ENCODE data around the gene SLC35G4. TPM values are rescaled to one million over a fixed set of nuclear protein-coding genes. Genes with fewer than 3 reads are reported as not detected.
A peak's percentile ranks its signal among the peaks of the same experiment; 100 is the strongest.
"Not testable (repeated sequence)": the region's sequence is repeated elsewhere in the genome, so short reads cannot be mapped to it uniquely, and the experiment has no call there.

The SLC35G4 gene
- under 1 TPM in 2 of 8 experiments, not detected in 6; 0.57 to 0.91 TPM for total RNA-seq

DNA sequence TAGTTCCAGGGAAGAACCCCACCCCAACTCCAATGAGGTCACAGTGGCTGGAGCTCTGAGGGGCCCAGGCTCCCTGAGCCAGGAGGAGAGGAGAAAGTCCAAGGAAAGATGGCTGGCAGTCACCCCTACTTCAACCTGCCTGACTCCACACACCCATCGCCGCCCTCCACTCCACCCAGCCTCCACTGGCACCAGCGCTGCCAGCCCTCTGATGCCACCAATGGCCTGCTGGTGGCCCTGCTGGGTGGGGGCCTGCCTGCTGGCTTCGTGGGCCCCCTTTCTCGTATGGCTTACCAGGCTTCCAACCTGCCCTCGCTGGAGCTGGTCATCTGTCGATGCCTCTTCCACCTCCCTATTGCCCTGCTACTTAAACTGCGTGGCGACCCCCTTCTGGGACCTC lies at the start of gene SLC35G4:
SLC35G4 (plus strand) TSS at position 109 of the 400 bp plus-strand sequence; CDS start at position 109, 0 bp downstream.
- WGBS, 10 experiments, result no CpG with 5 or more reads among the region's 9 CpGs

DNA sequence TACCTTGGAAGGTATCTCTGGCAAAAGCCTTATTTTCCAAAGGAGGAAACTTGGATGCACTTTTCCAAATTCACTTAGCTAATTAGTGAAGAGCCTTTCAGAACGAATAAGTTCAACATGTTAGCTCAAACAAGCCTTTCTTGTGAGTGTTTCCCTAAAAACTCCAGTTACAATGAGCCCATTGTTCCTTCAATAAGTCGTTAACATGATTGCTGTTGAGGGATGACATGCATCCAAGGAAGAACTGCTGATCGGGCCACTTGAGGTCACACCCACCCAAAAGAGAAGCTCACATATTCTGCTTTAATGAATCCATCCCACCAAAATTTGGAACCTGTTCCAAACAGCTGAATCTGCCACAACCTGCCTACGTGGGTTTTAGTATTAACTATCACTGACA lies 48.1 kb upstream of the SLC35G4 start:
- no peak for ATAC-seq (replicated peaks in 6 of 8)
- no peak overlapping the region for H3K27ac ChIP-seq
- H3K4me3 ChIP-seq, result no peak overlapping the region
- in situ Hi-C loops (cut with MboI; ENCODE audit: low pct_unique_long_range_greater_than_20kb in 2 of 9, low sequenced_read_pairs in 9 of 9, unreplicated experiment in 9 of 9), result loop anchor here in 3 of 9 experiments (25.0 kb wide), 1 partner anchor 999 kb away; no protein-coding TSS in a partner anchor
- WGBS, 10 experiments, result 0 to 86% (median 63%) methylated on average over 1 to 4 of the region's 4 CpGs; no CpG with 5 or more reads in 1 of the 10 experiments
- H3K4me1 ChIP-seq (replicated peaks in 1 of 2), result no peaks in the 10 kb centered on the region

More for the DNA sequence above, at the start of gene SLC35G4:
- in situ Hi-C loops (cut with MboI; ENCODE audit: low pct_unique_long_range_greater_than_20kb in 2 of 9, low sequenced_read_pairs in 9 of 9, unreplicated experiment in 9 of 9); H3K27ac ChIP-seq; H3K4me1 ChIP-seq (replicated peaks in 1 of 2); H3K4me3 ChIP-seq: not testable (repeated sequence)
- ATAC-seq (replicated peaks in 6 of 8), result peak in 1 of 8 experiments; percentile 34

DNA sequence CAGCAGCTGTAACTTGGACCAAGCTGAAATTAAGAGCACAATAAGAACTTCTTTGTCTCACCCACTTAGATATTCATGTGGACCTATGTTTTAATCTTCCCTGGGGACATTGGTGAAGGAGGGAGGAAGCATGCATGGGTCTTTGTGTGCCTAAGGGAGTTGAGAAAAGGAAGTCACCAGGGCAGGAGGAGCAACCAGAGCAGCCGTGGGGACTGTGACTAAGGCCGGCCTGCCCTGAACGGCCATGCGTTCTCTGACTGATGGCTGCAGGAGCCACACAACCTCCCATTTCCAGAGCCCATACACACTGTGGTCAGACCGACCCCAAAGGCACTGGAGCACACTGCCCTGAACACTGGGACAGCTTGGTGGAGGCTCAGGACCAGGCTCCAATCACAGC lies 43.7 kb upstream of the SLC35G4 start:
- 80 to 85% methylated on average over 1 to 4 of the region's 5 CpGs; no CpG with 5 or more reads in 8 of the 10 experiments for WGBS, 10 experiments
- Histone ChIP-seq H3K4me1 (replicated peaks in 1 of 2) (peaks cover 0 to 6% of the 10 kb centered on the region in 2 donors), H3K4me3 (no peak overlapping the region), H3K27ac (no peak overlapping the region)
- ATAC-seq (replicated peaks in 6 of 8), result no peak
- in situ Hi-C loops (cut with MboI; ENCODE audit: low pct_unique_long_range_greater_than_20kb in 2 of 9, low sequenced_read_pairs in 9 of 9, unreplicated experiment in 9 of 9), result loop anchor here in 3 of 9 experiments (25.0 kb wide), 1 partner anchor 1003 kb away; no protein-coding TSS in a partner anchor

- 0 to 80% (median 27%) methylated on average over 1 to 3 of the region's 5 CpGs; no CpG with 5 or more reads in 2 of the 10 experiments for WGBS, 10 experiments
- ATAC-seq (replicated peaks in 6 of 8), result no peak
- H3K4me1 ChIP-seq (replicated peaks in 1 of 2), result peaks cover 0 to 6% of the 10 kb centered on the region in 2 donors
- in situ Hi-C loops (cut with MboI; ENCODE audit: low pct_unique_long_range_greater_than_20kb in 2 of 9, low sequenced_read_pairs in 9 of 9, unreplicated experiment in 9 of 9), result loop anchor here in 3 of 9 experiments (25.0 kb wide), 1 partner anchor 1004 kb away; no protein-coding TSS in a partner anchor
- H3K4me3 ChIP-seq, result no peak overlapping the region
- H3K27ac ChIP-seq, result no peak overlapping the region
Observed at GRCh38 chr18:11566236-11566965, 43.0 kb upstream of the SLC35G4 start.

DNA sequence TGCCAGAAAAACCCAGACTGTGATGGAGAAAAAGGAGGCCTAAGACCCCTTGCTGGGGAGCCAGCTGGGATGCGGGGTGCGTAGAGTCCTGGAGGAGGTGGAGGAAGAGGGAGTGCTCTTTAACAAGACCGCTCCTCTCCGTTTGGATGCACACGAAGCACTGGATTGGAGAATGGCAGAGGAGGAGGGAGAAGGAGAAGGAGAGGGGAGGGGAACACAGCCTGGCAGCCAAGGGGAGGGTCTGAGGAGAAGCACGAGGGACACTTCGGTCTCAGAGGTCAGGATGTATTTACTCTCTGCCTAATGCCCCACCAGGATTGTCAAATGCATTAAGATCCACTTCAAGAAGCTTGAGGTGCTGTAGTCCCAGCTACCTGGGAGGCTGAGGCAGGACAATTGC lies 42.0 kb upstream of the SLC35G4 start:
- in situ Hi-C loops (cut with MboI; ENCODE audit: low pct_unique_long_range_greater_than_20kb in 2 of 9, low sequenced_read_pairs in 9 of 9, unreplicated experiment in 9 of 9), result loop anchor here in 3 of 9 experiments (25.0 kb wide), 1 partner anchor 1005 kb away; no protein-coding TSS in a partner anchor
- Histone ChIP-seq H3K4me1 (replicated peaks in 1 of 2) (peaks cover 0 to 6% of the 10 kb centered on the region in 2 donors), H3K27ac (no peak overlapping the region), H3K4me3 (no peak overlapping the region)
- no peak for ATAC-seq (replicated peaks in 6 of 8)
- 35 to 94% (median 79%) methylated on average over 2 to 3 of the region's 7 CpGs; no CpG with 5 or more reads in 6 of the 10 experiments for WGBS, 10 experiments

DNA sequence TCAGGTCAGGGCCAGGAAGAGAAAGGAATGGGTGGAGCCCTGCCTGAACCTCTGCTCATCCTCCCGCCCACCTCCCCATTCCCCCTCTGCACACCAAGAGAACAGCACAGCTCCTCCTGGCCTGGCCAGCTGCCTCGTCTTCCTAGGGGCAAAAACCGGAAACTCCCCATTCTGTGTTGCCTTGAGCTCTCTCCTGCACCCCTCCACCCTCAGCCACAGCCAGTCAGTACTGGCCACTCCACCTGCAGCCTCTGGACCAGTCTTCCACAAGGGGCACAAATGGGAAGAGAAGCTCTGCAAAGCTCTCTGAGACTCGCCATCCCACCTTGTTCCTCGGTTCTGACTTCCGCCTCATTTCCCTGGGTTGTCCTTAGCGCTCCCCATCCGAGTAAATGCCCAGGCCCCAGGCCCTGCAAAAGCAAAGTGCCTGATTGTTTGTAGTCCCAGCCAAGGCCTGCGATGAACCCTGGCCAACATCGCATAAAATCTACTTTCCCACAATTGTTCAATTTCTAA lies 39.3 kb upstream of the SLC35G4 start:
- H3K4me3 ChIP-seq, result no peak overlapping the region
- H3K4me1 ChIP-seq (replicated peaks in 1 of 2), result peaks cover 0 to 6% of the 10 kb centered on the region in 2 donors
- H3K27ac ChIP-seq, result no peak overlapping the region
- in situ Hi-C loops (cut with MboI; ENCODE audit: low pct_unique_long_range_greater_than_20kb in 2 of 9, low sequenced_read_pairs in 9 of 9, unreplicated experiment in 9 of 9), result loop anchor here in 3 of 9 experiments (25.0 kb wide), 1 partner anchor 1008 kb away; no protein-coding TSS in a partner anchor
- WGBS, 10 experiments, result 60 to 100% (median 80%) methylated on average over 1 to 10 of the region's 10 CpGs; no CpG with 5 or more reads in 1 of the 10 experiments
- no peak for ATAC-seq (replicated peaks in 6 of 8)

- H3K27ac ChIP-seq, result no peak overlapping the region
- H3K4me3 ChIP-seq, result no peak overlapping the region
- H3K4me1 ChIP-seq (replicated peaks in 1 of 2), result peaks cover 0 to 6% of the 10 kb centered on the region in 2 donors
- ATAC-seq (replicated peaks in 6 of 8), result peak in 1 of 8 experiments; percentile 52
- WGBS, 10 experiments, result 2 to 100% (median 83%) methylated on average over 2 to 14 of the region's 14 CpGs
- in situ Hi-C loops (cut with MboI; ENCODE audit: low pct_unique_long_range_greater_than_20kb in 2 of 9, low sequenced_read_pairs in 9 of 9, unreplicated experiment in 9 of 9), result loop anchor here in 3 of 9 experiments (25.0 kb wide), 1 partner anchor 1009 kb away; no protein-coding TSS in a partner anchor
Observed at GRCh38 chr18:11570769-11571412, 38.5 kb upstream of the SLC35G4 start.

- in situ Hi-C loops (cut with MboI; ENCODE audit: low pct_unique_long_range_greater_than_20kb in 2 of 9, low sequenced_read_pairs in 9 of 9, unreplicated experiment in 9 of 9), result loop anchor here in 3 of 9 experiments (25.0 kb wide), 1 partner anchor 1010 kb away; no protein-coding TSS in a partner anchor
- Histone ChIP-seq H3K4me3 (no peak overlapping the region), H3K27ac (no peak overlapping the region), H3K4me1 (replicated peaks in 1 of 2) (peaks cover 0 to 6% of the 10 kb centered on the region in 2 donors)
- ATAC-seq (replicated peaks in 6 of 8), result peak in 2 of 8 experiments; percentile 17 to 53
- WGBS, 10 experiments, result 40 to 92% (median 79%) methylated on average over 2 to 8 of the region's 9 CpGs; no CpG with 5 or more reads in 2 of the 10 experiments
Observed at GRCh38 chr18:11572201-11572600, 37.2 kb upstream of the SLC35G4 start.

DNA sequence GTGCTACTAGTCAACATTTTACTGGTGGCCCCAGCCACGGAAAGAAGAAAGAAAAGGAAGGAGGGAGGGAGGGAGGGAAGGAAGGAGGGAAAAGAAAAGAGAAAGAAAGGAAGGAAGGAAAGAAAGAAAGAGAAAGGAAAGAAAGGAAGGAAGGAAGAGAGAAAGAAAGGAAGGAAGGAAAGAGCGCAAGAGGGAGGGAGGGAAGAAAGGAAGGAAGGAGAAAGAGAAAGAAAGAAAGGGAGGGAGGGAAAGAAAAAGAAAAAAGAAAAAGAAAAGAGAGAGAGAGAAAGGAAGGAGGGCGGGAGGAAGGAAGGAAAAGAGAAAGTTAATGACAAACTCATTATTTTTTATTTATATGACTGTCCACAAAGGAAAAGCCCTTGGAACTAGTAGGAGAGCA lies 34.9 kb upstream of the SLC35G4 start:
- in situ Hi-C loops (cut with MboI; ENCODE audit: low pct_unique_long_range_greater_than_20kb in 2 of 9, low sequenced_read_pairs in 9 of 9, unreplicated experiment in 9 of 9), result loop anchor here in 3 of 9 experiments (25.0 kb wide), 1 partner anchor 1012 kb away; no protein-coding TSS in a partner anchor
- WGBS, 10 experiments, result 22 to 100% (median 71%) methylated on average over 1 to 3 of the region's 3 CpGs; no CpG with 5 or more reads in 1 of the 10 experiments
- H3K4me3 ChIP-seq, result no peak overlapping the region
- no peak for ATAC-seq (replicated peaks in 6 of 8)
- no peaks in the 10 kb centered on the region for H3K4me1 ChIP-seq (replicated peaks in 1 of 2)
- H3K27ac ChIP-seq, result no peak overlapping the region

GRCh38 chr18:11577271-11578112 lies 31.9 kb upstream of the SLC35G4 start:
- Histone ChIP-seq H3K4me3 (no peak overlapping the region), H3K4me1 (replicated peaks in 1 of 2) (no peaks in the 10 kb centered on the region), H3K27ac (no peak overlapping the region)
- in situ Hi-C loops (cut with MboI; ENCODE audit: low pct_unique_long_range_greater_than_20kb in 2 of 9, low sequenced_read_pairs in 9 of 9, unreplicated experiment in 9 of 9), result no loop called here
- WGBS, 10 experiments, result 0 to 92% (median 66%) methylated on average over 2 to 5 of the region's 7 CpGs; no CpG with 5 or more reads in 1 of the 10 experiments
- ATAC-seq (replicated peaks in 6 of 8), result peak in 1 of 8 experiments; percentile 36

- in situ Hi-C loops (cut with MboI; ENCODE audit: low pct_unique_long_range_greater_than_20kb in 2 of 9, low sequenced_read_pairs in 9 of 9, unreplicated experiment in 9 of 9), result no loop called here
- H3K4me3 ChIP-seq, result no peak overlapping the region
- 80% methylated on average over 2 of the region's 3 CpGs; no CpG with 5 or more reads in 9 of the 10 experiments for WGBS, 10 experiments
- no peaks in the 10 kb centered on the region for H3K4me1 ChIP-seq (replicated peaks in 1 of 2)
- no peak overlapping the region for H3K27ac ChIP-seq
- ATAC-seq (replicated peaks in 6 of 8), result no peak
Observed at GRCh38 chr18:11578799-11579198, 30.6 kb upstream of the SLC35G4 start.

DNA sequence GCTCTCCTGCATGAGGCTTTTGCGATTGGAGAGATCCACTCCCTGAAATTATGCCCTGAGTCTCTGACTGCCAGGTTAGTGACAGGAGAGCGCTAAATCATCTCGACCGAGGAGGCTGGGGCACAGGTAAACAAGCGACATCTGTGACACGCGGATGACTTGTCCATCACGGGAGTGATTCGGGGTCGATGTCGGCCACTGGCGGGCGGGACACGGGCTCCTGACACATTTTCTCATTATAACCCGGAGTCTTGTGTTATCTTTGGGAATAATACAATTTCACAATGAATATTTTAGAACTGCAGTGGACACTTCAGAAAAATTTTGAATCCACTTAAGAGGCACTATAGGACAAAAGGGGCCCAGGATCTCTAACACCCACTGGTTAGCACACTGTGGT lies 29.5 kb upstream of the SLC35G4 start:
- ATAC-seq (replicated peaks in 6 of 8), result no peak
- 86 to 100% (median 93%) methylated on average over 1 to 15 of the region's 15 CpGs; no CpG with 5 or more reads in 6 of the 10 experiments for WGBS, 10 experiments
- Histone ChIP-seq H3K4me1 (replicated peaks in 1 of 2) (no peaks in the 10 kb centered on the region), H3K27ac (no peak overlapping the region), H3K4me3 (no peak overlapping the region)
- in situ Hi-C loops (cut with MboI; ENCODE audit: low pct_unique_long_range_greater_than_20kb in 2 of 9, low sequenced_read_pairs in 9 of 9, unreplicated experiment in 9 of 9), result no loop called here
